KG1 (cell line): ENCODE measurements around the gene WNT4.

Experiments used
- DNase-seq: peaks from one replicate; lab custom pipeline; 2025; lab: John Stamatoyannopoulos, UW

WNT4 gene

GRCh38 chr1:22143065-22144033, at the start of gene WNT4:
Gene WNT4 (minus strand): TSS chr1:22143097. CDS start chr1:22142922, 175 bp downstream.
- DNase-seq: no peak

GRCh38 chr1:22190731-22191130, 47.8 kb upstream of the WNT4 start:
- no peak for DNase-seq

- no peak for DNase-seq
These were observed 47.4 kb upstream of the WNT4 start for GRCh38 chr1:22190251-22190650.

- DNase-seq: no peak
These were observed 46.7 kb upstream of the WNT4 start for GRCh38 chr1:22189619-22190018.

- no peak for DNase-seq
These were observed 46.0 kb upstream of the WNT4 start for GRCh38 chr1:22188914-22189313.

GRCh38 chr1:22188436-22188835, 45.5 kb upstream of the WNT4 start:
- DNase-seq: no peak

GRCh38 chr1:22186311-22186710, 43.4 kb upstream of the WNT4 start:
- no peak for DNase-seq

GRCh38 chr1:22184892-22185612, 42.2 kb upstream of the WNT4 start:
- no peak for DNase-seq

- no peak for DNase-seq
These were observed 41.6 kb upstream of the WNT4 start for GRCh38 chr1:22184454-22184853.

GRCh38 chr1:22182715-22183114, 39.8 kb upstream of the WNT4 start:
- no peak for DNase-seq

GRCh38 chr1:22179197-22179803, 36.4 kb upstream of the WNT4 start:
- DNase-seq: no peak

- DNase-seq: no peak
These were observed 34.6 kb upstream of the WNT4 start for GRCh38 chr1:22177354-22178003.

- DNase-seq: no peak
These were observed 33.4 kb upstream of the WNT4 start for GRCh38 chr1:22176258-22176657.

GRCh38 chr1:22174446-22175220, 31.7 kb upstream of the WNT4 start:
- no peak for DNase-seq

GRCh38 chr1:22171951-22172715, 29.2 kb upstream of the WNT4 start:
- no peak for DNase-seq

GRCh38 chr1:22169816-22170215, 26.9 kb upstream of the WNT4 start:
- DNase-seq: no peak

- DNase-seq: no peak
These were observed 25.6 kb upstream of the WNT4 start for GRCh38 chr1:22168412-22168973.

GRCh38 chr1:22166439-22166838, 23.5 kb upstream of the WNT4 start:
- no peak for DNase-seq

- no peak for DNase-seq
These were observed 22.2 kb upstream of the WNT4 start for GRCh38 chr1:22164841-22165808.
